ENCODE data around the gene LITAF.

DNA sequence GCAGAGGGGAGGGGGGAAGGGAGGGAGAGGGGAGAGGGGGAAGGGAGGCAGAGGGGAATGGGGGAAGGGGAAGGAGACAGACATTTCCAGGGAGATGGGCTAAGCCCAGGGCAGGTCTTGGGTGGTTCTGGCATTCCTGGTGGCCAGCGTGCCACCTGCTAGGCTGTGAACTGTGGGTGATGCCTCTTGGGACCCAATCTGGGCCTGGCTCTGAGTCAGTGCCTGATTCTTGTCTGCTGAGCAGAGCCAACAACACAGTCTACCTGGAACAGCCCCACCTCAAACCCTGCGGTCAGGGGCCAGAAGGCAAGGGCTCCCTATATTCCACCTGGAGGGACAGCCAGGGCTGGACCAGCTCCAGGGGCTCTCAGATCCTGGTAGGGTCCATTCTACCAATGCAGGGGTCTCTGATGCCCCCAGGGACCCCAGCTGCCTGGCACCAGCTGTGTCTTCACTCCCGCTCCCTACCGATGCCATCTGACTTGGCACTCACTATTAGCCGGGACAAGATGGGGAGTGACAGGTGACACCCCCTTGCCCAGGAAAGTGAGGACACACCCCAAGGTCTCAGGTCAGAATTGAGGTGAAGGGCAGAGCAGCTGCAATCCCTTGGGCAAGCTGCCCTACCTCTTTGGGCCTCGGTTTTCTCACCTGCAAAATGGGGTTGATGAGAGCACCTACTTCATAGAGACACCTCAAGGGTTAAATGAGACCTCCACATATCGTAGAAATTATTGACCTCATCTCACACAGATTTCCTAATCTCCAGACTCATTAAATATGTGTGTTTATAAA lies 87.2 kb downstream of the LITAF start:
- TF ChIP-seq CTCF (IDR thresholded peaks at IDR 0.05) (no peak), POLR2A (IDR thresholded peaks at IDR 0.05) (no peak)
